ENCODE data around the gene AUNIP.

Gene AUNIP

GRCh38 chr1:25888426-25888987 lies 29.2 kb upstream of the AUNIP start:
- no peak for DNase-seq

- no peak for DNase-seq
Observed at GRCh38 chr1:25885602-25886001, 26.3 kb upstream of the AUNIP start.

DNA sequence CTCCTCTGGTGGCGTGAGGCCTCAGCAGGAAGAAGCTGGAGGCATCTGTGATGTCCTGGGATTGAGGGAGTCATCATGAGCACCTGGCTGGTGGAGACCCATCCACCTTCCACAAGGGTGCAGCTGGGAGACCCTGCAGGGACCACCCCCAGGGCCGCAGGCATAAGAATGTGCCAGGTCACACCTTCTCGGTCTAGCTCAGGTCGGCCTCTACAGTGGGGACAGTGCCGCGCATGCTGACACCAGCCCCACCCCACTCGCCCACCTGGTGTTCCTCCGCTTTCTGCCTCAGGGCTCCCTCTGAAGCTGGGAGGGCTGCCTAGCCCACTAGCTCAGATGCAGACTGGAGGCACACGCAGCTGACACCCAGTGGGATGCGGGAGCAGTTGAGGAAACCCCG lies 22.0 kb upstream of the AUNIP start:
- no peak for DNase-seq

DNA sequence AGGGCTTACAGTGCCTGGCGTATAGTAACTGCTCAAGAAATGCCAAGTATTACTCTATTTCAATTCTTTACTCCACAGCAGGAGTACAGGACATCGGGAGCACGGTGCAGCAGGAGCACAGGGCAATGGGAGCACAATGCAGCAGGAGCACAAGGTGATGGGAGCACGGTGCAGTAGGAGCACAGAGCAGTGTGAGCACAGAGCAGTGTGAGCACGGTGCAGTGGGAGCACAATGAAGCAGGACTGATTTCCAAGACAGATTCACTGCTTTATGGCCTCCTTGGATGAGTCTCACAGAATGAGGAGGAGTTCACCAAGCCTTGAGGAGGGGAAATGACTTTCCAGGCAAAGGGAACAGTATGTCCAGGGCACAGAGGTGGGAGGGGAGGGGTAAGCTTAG lies 21.3 kb upstream of the AUNIP start:
- no peak for DNase-seq

DNA sequence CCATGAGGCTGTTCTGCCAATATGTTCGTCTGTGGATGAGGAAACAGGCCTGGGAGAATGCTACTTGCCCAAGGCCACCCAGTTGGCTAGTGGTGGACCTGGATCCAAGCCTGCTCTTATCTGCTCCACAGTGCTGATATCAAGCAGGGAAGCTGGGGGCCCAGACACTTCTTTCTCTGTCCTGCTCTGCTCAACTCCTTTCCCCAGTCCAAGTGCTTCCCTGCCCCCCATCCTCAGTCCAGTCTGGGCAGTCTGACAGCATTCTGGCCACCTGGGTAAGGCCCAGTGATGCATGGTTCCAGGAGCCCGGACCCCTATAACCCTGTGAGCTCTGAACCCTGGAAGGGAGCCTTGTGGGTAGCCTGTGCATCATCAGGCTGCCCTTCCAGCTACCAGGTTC lies 20.4 kb upstream of the AUNIP start:
- no peak for DNase-seq

DNA sequence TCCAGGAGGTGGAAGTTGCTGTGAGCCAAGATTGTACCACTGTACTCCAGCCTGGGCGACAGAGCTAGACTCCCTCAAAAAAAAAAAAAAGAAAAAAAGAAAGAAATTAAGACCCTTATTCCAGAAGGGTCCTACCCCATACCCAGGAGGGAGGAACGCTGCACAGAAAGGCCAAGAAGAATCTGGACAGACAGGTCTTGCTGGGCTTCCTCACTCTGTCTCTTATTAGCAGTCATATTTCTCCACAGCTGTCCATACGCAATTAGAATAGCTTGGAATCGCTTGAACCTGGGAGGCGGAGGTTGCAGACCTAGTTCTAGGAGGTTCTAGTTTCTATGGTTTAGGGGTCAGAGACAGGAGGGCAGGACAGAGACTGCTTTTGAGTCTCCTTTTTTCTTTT lies 19.4 kb upstream of the AUNIP start:
- DNase-seq: no peak

DNA sequence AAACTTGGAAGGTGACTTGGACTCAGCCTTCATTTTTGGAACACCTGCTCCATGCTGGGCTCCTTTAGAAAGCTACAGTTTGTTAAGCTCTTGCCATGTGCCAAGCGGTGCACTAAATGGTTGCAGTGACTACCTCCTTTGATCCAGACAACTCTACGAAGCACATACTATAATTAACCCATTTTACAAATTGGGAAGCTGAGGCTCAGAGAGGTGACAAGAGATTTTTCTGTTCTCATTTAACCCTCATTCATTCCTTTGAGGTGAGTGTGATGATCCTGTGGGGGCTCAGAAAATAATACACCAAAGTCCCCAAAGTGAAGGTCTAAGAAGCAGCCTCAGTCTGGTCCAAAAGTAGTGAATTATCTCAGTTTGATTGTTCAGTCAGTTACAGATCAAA lies 17.9 kb upstream of the AUNIP start:
- DNase-seq: no peak

- no peak for DNase-seq
Observed at GRCh38 chr1:25876693-25877077, 17.4 kb upstream of the AUNIP start.

DNA sequence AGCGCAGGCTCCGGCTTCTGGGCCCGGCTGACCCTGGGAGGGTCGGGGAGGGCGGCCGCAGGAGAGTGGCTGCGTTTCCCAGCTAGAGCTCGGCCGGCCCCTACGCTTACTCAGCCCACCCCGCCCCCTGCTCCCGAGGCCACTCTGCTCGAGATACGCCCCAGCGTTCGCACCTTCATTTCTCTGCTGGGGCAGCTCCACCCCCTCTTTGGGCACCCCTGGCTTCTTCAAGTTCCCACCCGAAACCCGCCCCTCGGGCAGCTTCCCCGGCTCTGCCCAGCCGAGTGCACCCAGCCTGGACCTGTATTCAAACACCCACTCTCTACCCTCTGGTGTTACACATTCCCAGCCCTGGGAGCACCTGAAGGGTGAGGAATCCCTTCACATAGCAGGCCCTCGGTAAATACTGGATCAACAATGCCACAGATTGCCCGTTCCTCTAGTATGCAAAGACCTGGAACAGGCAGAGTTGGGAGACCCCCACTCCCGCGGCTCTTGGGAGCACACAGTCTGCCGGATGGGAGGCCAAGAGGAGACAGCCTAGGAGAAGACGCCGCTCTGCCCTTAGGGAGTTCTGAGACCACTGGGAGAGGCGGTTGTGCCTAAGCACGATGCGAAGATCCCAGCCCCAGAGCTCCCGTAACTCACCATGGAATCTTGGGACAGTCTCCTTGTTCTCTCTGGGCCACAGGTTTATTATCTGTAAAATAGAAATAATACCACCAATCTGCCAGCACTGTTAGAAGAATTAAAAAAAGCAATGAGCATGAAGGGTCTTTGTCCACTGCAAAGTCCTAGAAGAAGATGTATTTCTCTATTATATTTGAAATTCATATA lies 16.8 kb upstream of the AUNIP start:
- no peak for DNase-seq

- DNase-seq: peak; percentile 33 to 71
Observed at GRCh38 chr1:25875154-25875855, 16.0 kb upstream of the AUNIP start, which contains the start of gene PAQR7. PAQR7 (minus strand) TSS chr1:25875708; CDS start chr1:25863839, 11,869 bp downstream.

GRCh38 chr1:25874635-25875153 lies 15.4 kb upstream of the AUNIP start:
- no peak for DNase-seq

DNA sequence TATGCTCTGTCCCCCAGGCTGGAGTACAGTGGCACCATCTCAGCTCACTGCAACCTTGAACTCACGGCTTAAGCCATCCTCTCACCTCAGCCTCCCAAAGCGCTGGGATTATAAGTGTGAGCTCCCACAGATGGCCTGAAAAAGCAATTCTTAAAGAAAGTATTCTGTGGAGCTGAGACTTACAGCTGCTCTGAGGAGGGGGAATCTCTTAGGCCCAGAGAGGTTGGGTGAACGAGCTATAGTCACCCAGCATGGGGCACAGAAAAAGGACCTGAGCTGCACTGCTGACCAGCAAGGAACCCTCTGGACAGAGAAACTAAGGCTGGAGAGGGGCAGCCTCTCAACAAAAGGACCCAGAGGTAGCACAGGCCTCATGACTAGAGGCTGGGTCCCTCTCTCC lies 15.0 kb upstream of the AUNIP start:
- no peak for DNase-seq

GRCh38 chr1:25873120-25873519 lies 13.9 kb upstream of the AUNIP start:
- no peak for DNase-seq

DNA sequence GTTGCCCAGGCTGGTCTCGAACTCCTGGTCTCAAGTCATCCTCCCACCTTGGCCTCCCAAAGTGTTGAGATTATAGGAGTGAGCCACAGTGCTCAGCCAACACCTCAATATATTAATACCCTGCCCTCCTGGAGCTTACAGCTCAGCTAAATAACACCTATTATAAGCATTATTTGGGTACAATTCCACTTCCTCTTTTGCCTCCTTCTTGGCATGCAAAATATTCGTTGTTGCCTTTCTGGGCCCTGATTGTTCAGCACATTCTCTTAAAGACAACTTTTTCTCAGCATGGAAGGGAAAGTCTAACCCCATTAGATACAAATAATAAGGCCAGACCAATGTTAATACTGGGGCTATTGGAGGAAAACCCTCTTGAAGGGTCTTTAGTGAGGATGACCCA lies 13.5 kb upstream of the AUNIP start:
- DNase-seq: no peak

GRCh38 chr1:25871704-25872494 lies 12.6 kb upstream of the AUNIP start:
- no peak for DNase-seq

DNA sequence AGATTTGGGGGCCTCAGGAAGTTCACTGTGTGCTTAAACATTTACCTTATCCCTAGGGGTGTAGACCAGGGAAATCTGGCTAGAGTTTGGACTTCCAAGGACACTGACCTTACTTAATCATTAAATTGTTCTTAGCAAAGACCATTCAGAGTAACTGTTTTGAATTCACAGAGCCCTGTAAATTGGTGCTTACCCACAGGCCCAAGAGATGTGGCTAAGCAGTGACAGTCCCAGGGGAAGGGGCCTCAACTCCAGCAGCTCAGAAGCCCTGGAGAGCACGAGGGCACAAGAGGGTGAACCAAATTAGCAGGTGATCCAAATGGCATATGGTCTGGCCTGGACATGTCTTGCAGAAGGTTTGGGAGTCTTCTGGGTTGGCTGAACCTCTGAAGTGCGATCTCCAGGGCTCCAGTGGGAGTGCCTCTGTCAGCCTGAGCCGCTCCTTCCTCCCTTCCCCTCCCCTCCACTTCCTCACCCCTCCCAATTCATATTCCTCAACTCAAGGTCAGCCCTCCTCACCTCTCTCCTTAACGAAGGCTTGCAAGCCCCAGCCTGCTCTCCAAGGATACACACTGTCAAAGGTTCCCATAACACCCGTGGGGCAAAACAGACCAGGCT lies 11.9 kb upstream of the AUNIP start:
- DNase-seq: no peak

GRCh38 chr1:25870614-25871013 lies 11.4 kb upstream of the AUNIP start:
- DNase-seq: no peak

DNA sequence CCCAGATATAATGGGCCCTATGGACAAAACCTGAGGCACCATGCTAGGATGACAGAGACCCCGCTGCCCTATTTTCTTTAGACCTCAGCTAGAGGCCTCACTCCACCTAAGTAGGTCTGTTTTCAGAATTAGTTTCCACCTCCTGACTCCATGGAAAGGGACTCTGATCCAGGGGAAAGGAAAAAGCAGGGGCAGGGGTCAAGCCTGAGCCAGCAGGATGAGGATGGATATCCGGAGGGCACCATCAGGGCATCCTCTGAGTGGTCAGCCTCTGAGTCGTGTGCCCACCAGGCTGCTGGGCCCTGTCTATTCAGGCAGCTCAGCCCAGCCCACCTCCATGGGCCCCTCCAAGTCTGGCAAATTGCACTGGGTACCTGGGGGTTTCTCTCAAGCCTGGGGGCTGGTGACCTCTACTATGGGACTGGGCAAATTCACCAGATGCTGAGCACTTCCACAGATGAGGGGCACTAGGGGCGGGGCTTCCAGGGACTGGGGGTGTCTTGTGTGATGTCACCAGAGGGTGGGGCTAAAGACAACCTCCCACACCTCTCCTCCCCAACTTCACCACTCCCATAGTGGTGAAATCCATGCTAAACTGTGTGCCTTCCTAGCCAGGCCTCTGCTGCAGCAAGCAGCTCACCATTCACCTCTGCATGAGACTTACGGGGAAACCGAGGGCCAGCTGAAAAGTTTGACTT lies 10.8 kb upstream of the AUNIP start:
- DNase-seq: no peak

- DNase-seq: no peak
Observed at GRCh38 chr1:25867210-25867991, 8.1 kb upstream of the AUNIP start.

DNA sequence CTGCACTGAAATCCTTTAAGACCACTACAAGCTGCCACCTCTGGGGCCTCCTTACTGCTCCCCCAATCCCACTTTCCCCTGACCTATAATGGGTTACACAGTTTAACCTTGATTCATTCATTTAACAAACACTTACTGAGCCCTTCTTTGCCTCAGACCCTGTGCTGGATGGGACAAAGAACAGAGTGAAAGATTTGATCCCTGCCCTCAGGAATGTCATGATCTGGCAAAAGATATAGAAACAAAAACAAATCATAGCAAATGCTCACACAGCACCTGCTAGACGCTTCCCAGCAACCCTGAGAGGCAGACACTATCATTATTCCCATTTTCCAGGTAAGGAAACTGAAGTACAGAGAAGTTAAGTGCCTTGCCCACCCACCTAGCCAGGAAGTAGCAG lies 7.0 kb upstream of the AUNIP start:
- no peak for DNase-seq

DNA sequence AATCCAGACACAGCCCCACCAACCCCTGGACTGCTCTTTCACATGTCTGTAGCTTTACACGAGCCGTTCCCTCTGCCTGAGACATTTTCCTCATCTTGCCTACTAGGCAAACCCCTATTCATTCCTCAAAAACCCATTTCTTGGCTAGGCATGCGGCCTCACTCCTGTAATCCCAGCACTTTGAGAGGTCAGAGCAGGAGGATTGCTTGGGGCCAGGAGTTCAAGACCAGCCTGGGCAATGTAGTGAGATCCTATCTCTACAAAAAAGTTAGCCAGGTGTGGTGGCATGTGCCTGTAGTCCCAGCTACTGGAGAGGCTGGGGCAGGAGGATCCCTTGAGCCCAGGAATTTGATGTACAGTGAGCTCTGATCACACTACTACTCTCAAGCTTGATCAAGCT lies 5.2 kb upstream of the AUNIP start:
- DNase-seq: no peak
